Regular cardiac myocyte (primary cell): ENCODE results near the gene SLC7A4. TPM values are rescaled to one million over a fixed set of nuclear protein-coding genes. Genes with fewer than 3 reads are reported as not detected.

Source experiments
- total RNA-seq: library from RNA; depleted of rRNA; stranded (reverse); fragments of >200 nt; gene quantifications from 2 replicates; pipeline ENCODE4 v1.2.3, GENCODE V29; 2014

Gene SLC7A4, protein sequence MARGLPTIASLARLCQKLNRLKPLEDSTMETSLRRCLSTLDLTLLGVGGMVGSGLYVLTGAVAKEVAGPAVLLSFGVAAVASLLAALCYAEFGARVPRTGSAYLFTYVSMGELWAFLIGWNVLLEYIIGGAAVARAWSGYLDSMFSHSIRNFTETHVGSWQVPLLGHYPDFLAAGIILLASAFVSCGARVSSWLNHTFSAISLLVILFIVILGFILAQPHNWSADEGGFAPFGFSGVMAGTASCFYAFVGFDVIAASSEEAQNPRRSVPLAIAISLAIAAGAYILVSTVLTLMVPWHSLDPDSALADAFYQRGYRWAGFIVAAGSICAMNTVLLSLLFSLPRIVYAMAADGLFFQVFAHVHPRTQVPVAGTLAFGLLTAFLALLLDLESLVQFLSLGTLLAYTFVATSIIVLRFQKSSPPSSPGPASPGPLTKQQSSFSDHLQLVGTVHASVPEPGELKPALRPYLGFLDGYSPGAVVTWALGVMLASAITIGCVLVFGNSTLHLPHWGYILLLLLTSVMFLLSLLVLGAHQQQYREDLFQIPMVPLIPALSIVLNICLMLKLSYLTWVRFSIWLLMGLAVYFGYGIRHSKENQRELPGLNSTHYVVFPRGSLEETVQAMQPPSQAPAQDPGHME
- under 0.01 and 0.56 TPM in 2 replicates for total RNA-seq

DNA sequence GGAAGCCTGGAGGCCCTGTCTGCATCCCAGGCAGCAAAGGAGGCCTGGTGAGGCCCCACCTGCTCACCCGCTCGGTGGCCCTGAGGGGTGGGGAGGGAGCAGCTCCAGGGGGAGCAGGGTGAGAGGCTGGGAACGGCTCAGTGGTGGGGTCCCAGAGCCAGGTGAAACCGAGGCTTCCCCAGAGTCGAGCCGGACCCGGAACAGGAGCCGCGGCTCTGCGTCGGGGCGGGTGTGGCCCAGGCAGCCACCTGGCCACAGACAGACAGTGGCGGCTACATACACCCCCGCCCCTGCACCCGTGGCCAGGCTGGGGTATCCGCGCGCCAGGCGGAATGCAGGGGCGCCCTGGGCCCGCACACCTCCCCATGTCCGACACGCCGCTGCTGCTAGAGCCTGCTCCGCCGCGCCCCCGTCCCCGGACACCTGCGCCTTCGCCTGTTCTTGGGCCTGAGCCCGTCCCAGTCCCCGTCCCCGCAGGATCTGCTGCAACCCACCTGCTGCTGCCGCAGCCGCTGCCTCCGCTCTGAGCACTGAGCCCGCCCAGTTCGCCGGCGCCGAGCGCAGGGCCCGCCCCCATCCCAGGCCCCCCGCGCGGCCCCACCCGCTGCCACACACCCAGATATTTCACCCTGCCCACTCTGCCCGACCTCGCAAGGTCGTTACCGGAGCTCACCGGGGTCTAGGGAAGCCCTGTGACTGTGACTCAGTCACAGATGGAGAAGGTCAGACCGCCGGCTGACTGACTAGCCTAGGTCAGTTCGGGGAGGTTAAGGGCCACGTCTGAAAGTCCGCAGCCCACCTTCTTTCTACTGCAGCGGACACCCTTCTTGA lies at the start of gene SLC7A4:
Gene SLC7A4 (minus strand): TSS at position 525 of the 831 bp plus-strand sequence. CDS start 749 bp downstream, outside the sequence.

DNA sequence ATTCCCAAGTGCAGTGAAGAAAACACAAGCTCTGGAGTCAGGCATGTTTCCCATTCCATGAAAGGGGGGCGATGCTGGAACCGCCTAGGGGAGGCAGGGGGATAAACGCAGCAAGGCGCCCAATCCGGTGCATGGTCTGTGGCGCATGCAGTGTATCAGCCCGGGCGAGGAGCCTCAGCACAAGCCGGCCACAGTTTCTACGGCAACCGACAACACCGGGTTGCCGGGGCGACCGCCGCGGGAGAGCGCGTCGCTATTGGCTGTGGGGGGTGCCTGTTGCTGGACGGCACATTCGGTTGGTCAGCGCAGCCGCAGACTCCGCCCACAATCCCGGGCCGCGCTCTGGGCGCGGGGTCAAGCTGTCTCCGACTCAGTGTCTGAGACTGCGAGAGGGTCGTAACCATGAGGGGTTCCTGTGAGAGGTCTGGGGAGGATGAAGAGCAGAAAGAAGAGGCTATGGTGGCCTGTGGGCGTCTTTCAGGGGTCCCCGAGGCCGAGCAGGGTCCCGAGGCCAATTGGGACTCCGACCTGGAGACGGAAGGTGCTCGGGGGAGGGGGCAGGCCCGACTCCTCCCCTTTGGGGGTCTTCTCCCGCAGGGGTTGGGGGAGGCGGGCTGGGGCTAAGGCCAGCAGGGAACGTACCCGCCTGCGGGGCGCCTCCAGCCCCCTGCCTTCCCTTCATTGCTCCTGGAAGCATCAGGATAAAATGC lies 13.4 kb upstream of the SLC7A4 start, which contains the start of gene LRRC74B:
Gene LRRC74B (plus strand): TSS at position 362 of the 710 bp plus-strand sequence. CDS start 41 bp downstream, at position 403.

DNA sequence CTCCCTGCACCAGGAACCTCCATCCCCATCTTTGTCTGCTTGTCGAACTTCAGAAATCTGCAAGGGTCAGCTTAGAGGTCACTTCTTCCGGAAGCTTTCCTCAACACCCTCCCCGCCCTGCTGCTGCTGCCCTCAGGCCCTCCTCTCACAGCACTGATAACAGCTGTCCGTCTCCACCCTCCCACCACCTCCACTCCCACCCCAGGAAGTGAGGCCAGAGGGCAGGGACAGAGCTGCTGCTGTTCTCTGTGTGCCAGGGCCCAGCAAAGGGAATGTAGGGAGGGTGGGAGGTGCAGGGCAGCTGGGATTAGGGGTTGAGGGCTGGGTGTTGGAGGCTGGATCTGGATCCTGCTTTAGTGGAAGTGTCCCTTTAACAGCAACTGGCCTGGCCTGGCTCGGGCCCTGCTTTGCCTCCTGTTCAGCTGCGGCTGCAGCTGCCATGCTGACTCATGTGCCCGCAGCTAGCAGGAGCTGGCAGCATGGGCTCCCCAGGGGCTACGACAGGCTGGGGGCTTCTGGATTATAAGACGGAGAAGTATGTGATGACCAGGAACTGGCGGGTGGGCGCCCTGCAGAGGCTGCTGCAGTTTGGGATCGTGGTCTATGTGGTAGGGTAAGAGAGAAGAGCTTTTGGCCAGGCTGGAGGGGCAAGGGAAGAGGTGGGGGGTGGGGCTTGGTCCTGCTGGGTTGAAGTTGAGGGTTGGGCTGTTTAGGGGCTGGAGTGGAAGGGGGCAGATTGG lies 17.5 kb downstream of the SLC7A4 start, which contains the start of gene P2RX6:
Gene P2RX6 (plus strand): TSS at position 440 of the 740 bp plus-strand sequence. CDS start 10 bp downstream, at position 450.

DNA sequence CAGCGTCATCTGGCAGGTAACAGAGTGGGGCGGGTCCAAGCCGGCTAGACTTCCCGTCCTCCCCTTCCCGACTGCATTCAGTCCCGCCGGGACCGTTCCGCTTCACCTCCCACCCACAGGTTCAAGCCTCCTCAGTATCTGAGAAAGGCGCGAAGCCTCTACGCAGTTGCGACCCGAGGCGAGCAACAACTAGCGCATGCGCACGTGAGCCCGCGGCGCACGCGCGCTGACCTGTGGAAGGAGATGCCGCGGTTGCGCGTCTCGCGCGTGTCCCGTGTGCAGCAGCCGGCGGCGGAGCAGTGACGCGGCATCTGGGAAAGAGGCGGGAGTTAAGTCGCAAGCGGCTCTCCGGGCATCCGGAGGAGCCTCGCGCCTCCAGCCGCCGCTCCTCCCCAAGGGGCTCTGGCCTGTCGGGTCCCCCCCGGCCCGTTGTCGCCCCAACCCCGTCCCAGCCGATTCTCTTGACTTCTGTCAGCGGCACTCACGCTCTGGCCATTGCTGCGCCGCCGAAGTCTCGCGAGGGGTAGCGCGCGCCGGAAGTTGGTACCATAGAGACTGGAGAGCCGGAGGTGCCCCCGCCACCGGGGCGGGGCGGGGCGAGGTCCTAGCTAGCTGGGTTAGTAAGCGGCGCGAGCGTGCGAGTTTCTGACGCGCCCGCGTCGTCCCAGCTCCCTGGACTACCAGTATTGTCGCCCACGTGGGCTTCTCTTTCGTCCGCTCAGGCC lies 30.6 kb downstream of the SLC7A4 start, which contains the start of gene THAP7:
Gene THAP7 (minus strand): TSS at position 518 of the 725 bp plus-strand sequence. CDS start 207 bp downstream, at position 311.

DNA sequence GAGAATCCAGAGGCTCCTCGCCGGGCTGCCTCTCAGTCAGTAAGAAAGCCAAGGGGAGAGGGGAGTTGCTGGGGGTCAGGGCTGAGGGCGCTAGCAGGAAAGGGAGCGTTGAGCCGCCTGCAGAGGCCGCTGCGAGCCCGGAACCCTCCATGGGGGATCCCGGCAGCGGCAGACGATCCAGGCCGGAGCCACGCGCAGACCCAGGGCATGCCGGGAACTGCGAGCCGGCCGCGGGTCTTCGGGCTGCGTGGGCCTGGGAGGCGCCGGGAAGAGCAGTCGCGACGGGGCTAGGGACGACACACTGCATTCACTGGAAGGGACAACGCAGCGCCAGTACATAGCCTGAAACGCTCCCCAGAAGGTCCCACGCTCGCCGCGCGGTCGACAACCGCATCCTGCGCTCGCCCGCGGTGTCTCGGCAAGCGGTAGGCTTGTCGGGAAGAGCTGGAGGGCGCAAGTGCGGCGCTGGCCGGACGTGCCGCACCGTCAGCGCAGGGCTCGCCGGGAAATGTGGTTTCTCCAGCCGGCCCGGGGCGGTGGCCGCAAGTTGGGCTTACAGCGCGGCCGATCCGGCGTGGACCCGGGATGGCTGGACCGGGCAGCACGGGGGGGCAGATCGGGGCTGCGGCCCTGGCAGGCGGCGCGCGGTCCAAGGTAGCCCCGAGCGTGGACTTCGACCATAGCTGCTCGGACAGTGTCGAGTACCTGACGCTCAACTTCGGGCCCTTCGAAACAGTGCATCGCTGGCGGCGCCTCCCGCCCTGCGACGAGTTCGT lies 50.4 kb downstream of the SLC7A4 start, which contains the start of gene LZTR1:
Gene LZTR1 (plus strand): TSS at position 511 of the 776 bp plus-strand sequence. CDS start 75 bp downstream, at position 586.

Other genes with a start within 250 kb of the SLC7A4 start
- gene PI4KA, start 173.8 kb downstream of the SLC7A4 start, total RNA-seq, result 16.6 and 33.4 TPM in 2 replicates
- 6.2 and 7.1 TPM in 2 replicates for gene SNAP29, start 173.6 kb downstream of the SLC7A4 start, total RNA-seq
- 52.4 and 64.4 TPM in 2 replicates for gene CRKL, start 115.2 kb downstream of the SLC7A4 start, total RNA-seq
- 0.56 and 0.58 TPM in 2 replicates for gene AIFM3, start 65.3 kb downstream of the SLC7A4 start, total RNA-seq
- 44.3 and 54.7 TPM in 2 replicates for gene LZTR1, start 50.3 kb downstream of the SLC7A4 start, total RNA-seq
- 27.0 and 29.3 TPM in 2 replicates for gene THAP7, start 30.4 kb downstream of the SLC7A4 start, total RNA-seq
- gene P2RX6, start 17.4 kb downstream of the SLC7A4 start, total RNA-seq, result 2.7 and 9.3 TPM in 2 replicates
- not detected in 2 replicates for gene LRRC74B, start 13.4 kb upstream of the SLC7A4 start, total RNA-seq